Stimulated activated CD4-positive, alpha-beta T cell treated with anti-CD3 and anti-CD28 coated beads, TNF-alpha, amount 100 ng/mL, for 24 hours (primary cell): ENCODE measurements around the gene BUB3.

Source experiments
- DNase-seq, 3 experiments: peaks; one replicate each; pipeline ENCODE4 v3.0.0-alpha.2; 2020; ENCODE audit warnings: low read depth in 3 of 3

The BUB3 gene

DNA sequence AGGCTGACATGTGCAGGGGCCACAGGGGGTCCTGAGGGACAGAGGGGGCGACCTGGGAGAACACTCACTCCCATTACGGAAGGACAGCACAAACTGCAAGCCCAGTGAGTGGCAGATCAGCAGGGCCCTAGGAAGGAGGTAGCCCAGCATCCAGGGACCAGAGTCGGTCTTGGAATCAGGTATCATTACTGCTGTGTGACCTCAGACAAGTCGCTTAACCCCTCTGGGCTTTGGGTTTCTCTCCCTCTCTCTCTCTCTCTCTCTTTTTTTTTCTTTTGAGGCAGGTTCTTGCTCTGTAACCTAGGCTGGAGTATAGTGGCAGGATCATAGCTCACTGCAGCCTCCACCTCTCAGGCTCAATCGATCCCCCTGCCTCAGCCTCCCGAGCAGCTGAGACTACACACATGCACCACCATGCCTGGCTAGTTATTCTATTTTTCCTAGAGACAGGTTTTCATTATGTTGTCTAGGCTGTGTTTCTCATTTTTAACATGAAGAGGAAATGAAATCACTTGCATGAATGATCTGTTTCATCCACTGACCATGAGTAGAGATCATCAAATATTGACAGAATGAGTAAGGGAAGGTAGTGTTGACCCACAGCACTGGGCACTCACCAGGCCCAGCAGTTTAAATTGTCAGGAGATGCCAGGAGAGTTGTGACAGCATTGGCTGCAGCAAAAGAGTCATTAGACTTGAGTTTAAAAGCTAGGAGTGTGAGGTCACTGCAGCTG, 49.4 kb downstream of the BUB3 start:
- no peak for DNase-seq

- no peak for DNase-seq
These were observed 49.9 kb downstream of the BUB3 start for GRCh38 chr10:123204127-123204461.

DNA sequence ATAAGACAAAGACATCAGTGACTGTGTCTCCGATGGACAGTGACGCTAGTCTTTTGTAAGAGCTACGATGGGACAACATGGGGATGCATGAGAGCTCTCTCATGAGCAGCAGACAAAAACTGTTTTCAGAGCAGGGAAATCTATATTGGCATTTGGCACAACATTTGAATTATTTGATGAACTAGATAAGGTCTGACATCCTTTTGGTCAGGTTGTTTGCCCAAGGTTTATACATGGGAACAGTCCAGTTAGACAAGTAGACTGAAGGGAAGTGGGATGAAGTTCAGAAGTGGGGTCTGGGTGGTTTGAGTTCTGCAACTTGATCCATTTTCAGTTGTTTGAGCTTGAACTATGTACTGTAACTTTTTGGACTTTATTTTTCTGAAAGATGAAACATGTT, 50.8 kb downstream of the BUB3 start:
- DNase-seq = no peak

DNA sequence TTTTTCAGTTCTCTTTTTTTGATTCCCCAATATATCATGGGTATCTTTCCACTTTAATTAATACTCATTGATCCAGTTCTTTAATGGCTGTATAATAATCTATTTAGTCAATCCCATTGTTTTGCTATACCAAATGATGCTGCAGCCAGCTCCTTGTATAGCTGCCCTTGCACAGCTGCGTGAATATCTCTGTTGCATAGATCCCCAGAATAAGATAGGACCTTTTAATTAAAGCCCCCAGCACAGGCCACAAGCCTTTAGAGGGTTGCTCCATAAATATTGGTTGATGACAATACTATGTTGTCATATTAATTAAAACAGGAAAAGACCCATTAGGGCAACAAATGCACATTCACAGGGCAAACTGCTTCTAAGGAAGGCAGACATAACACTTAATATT, 57.9 kb downstream of the BUB3 start:
- no peak for DNase-seq

- DNase-seq = no peak
These were observed 58.4 kb downstream of the BUB3 start for GRCh38 chr10:123212640-123213039.

DNA sequence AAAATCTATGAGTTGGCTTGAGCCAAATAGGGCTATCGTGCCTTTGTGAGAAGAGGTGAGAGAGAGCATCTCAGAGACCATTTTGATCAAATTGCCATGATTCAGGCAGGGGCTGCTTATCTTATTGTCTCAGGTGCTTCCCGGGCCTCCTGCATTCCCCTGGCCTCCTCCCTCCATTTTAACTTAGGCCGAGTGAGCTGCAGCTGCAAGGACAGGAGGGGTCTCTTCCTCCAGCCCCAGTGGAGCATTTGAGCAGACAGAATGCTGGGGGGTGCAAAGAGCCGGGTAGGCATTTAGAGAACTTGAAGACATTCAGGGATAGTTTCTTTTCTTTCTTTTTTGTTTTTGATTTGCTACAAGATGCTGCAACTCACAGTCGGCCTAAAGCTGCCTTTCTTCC, 59.0 kb downstream of the BUB3 start:
- no peak for DNase-seq
